Activated T-helper 2 cell treated with anti-CD3 and anti-CD28 coated beads, Interferon-gamma antibody, Interleukin-2, Interleukin-4, amounts not matched to agents 10 μg/mL and 5 μg/mL and 100 μg/mL, durations not matched to agents 14 hours and 24 hours and 36 hours (primary cell): ENCODE measurements around the gene PKNOX2. TPM values are rescaled to one million over a fixed set of nuclear protein-coding genes. Genes with fewer than 3 reads are reported as not detected.

Source experiments
- DNase-seq: peaks from one replicate; pipeline ENCODE4 v3.0.0; 2021; ENCODE audit warnings: low spot score
- H3K27ac Mint-ChIP-seq: one replicate; pipeline ENCODE4 v1.8.0; 2021; ENCODE audit warnings: mixed read lengths
- H3K27me3 Mint-ChIP-seq: one replicate; pipeline ENCODE4 v1.8.0; 2021; ENCODE audit warnings: low read depth, mixed read lengths
- H3K36me3 Mint-ChIP-seq: one replicate; pipeline ENCODE4 v1.8.0; 2021; ENCODE audit warnings: low read depth, mixed read lengths
- H3K4me1 Mint-ChIP-seq: one replicate; pipeline ENCODE4 v1.8.0; 2021; ENCODE audit warnings: low read depth, mixed read lengths
- H3K4me3 Mint-ChIP-seq: one replicate; pipeline ENCODE4 v1.8.0; 2021; ENCODE audit warnings: low read depth, mild to moderate bottlenecking, moderate library complexity, mixed read lengths
- H3K9me3 Mint-ChIP-seq: one replicate; pipeline ENCODE4 v1.8.0; 2021; ENCODE audit warnings: mixed read lengths
- intact Hi-C: fragments of 100-400 bp; cut with micrococcal nuclease; formaldehyde crosslinking; loops from one replicate; pipeline ENCODE4 v1.15.1; 2023
- total RNA-seq: library from RNA; stranded (reverse); gene quantifications from 2 replicates; pipeline ENCODE4 v1.2.3, GENCODE V29; 2022

Gene PKNOX2
- total RNA-seq, 1 donor from 2014 or later, result not detected

DNA sequence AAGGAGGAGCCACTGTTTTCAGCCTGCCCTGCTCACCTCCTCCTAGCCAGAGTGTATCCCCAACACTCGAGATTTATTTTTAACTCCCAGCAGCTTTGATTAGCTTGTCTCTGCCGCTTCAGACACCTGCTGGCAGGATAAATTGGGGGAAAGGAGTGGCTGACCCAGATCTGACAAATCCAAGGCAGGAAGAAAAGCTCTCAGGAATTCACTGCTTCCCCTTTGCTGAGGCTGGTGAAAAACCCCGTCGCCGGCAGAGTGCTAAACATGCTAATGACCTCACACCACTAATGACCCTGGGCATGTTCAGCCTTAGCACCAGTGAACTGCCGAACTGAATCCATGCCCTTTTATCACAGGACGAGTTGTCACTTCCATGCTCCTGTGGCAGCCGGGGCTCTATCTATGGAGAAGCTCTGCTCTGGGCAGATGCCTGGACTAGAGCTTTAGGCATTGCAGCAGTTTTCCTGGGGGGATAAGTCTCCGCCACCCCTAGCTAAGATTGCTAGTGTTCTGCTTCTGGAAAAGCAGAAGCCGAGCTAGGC lies 279.3 kb downstream of the PKNOX2 start:
- Mint-ChIP-seq H3K27ac (no peak overlapping the region), H3K4me3 (no peak overlapping the region), H3K4me1 (no peaks in the 10 kb centered on the region), H3K9me3 (no peaks in the 10 kb centered on the region), H3K27me3 (peaks cover 16% of the 10 kb centered on the region), H3K36me3 (no peaks in the 10 kb centered on the region)
- intact Hi-C loops, result no loop called here
- DNase-seq, result no peak

DNA sequence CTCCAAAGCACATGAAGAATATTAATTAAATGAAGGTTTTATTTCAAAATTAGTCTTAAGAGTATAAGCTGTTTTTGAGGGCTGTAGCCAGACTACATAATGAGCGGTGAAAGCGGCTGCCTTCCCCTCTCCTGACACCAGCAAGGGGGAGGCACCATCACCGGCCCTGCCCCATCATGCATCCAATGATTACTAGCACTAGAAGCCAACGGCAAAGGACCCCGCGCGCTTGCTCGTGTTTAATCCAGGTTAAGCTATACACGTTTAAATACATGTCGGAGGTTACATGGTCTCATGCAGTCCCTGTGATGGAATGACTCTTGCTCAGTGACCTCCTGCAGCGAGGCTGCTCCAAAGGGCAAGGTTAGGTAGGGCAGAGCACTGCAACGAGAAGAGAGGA lies 281.2 kb downstream of the PKNOX2 start:
- H3K4me3 Mint-ChIP-seq, result no peak overlapping the region
- peaks cover 16% of the 10 kb centered on the region for H3K27me3 Mint-ChIP-seq
- no peaks in the 10 kb centered on the region for H3K36me3 Mint-ChIP-seq
- H3K9me3 Mint-ChIP-seq, result no peaks in the 10 kb centered on the region
- no peaks in the 10 kb centered on the region for H3K4me1 Mint-ChIP-seq
- DNase-seq, result no peak
- intact Hi-C loops, result no loop called here
- H3K27ac Mint-ChIP-seq, result no peak overlapping the region

DNA sequence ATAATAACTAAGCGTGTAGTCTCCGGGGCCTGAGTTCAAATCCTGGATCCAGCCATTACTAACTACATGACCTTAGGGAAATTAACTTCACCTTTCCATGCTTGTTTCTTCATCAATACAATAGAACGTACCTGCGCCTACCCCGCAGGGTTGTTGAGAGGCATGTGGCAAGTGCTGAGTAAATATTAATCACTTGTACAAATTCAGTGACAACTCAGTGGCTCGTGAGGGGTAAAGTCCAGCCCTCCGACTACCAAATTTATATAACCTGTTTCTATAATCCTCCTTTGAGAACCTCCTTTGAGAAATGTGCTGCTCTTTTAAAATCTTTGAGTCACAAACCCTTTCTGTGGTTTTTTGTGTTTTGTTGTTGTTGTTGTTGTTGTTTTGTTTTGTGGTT lies 281.7 kb downstream of the PKNOX2 start:
- H3K27ac Mint-ChIP-seq, result no peak overlapping the region
- peaks cover 11% of the 10 kb centered on the region for H3K27me3 Mint-ChIP-seq
- H3K9me3 Mint-ChIP-seq, result no peaks in the 10 kb centered on the region
- no peak overlapping the region for H3K4me3 Mint-ChIP-seq
- DNase-seq, result no peak
- H3K4me1 Mint-ChIP-seq, result no peaks in the 10 kb centered on the region
- H3K36me3 Mint-ChIP-seq, result no peaks in the 10 kb centered on the region
- intact Hi-C loops, result no loop called here

DNA sequence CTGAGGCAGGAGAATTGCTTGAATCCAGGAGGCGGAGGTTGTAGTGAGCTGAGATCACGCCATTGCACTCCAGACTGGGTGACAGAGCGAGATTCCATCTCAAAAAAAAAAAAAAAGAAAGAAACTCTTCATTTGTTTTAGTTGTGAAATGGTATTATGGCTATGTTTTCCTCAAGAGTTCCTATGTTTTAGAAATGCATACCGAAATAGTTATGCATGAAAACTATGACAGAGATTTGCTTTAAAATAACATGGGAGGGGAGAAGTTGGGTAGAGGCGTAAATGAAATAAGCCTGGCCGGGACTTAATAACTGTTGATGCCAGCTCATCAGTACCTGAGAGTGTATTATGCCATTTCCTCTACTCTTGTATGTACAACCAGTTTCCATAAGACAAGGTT lies 283.2 kb downstream of the PKNOX2 start:
- Mint-ChIP-seq H3K27ac (no peak overlapping the region), H3K9me3 (no peaks in the 10 kb centered on the region), H3K27me3 (peaks cover 8% of the 10 kb centered on the region), H3K36me3 (no peaks in the 10 kb centered on the region), H3K4me3 (no peak overlapping the region), H3K4me1 (no peaks in the 10 kb centered on the region)
- intact Hi-C loops, result no loop called here
- DNase-seq, result no peak

DNA sequence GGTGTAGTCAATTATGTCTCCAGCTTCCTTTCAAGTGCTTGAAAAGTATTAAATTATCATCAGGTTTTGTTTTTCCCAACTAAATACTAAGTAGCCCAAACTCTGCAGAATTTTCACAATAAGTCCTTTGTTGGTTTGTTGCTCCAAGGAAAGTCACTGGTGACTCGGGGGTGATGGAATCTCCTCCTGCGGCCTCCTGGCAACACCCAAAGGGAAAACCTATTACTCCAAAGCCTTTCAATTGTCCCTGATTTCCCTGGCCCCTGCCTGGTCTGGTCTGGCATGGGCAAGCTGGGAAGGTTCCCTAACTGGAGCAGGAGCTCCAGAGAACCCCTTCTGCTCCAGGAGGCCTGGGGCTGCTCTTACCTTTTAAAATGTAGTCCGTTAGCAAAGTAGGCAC lies 283.6 kb downstream of the PKNOX2 start:
- peaks cover 8% of the 10 kb centered on the region for H3K27me3 Mint-ChIP-seq
- H3K36me3 Mint-ChIP-seq, result no peaks in the 10 kb centered on the region
- no peaks in the 10 kb centered on the region for H3K9me3 Mint-ChIP-seq
- DNase-seq, result no peak
- H3K4me3 Mint-ChIP-seq, result no peak overlapping the region
- no peak overlapping the region for H3K27ac Mint-ChIP-seq
- intact Hi-C loops, result no loop called here
- H3K4me1 Mint-ChIP-seq, result no peaks in the 10 kb centered on the region

DNA sequence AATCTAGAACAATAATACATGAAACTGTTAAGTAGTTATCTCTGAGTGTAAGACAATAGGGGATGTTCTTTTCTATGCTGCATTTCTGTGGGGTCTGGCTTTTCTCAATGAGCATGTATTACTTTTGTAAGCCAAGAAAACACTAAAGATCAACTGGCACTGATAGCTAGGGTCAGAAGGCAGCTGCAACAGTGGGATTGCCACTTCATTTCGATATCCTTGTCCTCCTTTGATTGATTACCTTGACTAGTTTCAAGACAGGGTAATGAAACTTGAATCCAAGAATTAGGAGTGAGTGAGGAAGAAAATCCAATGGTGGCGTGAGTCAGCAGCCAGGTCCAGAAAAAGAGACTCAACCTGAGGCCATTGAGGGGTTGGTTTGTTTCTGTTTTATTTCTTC lies 285.0 kb downstream of the PKNOX2 start:
- H3K36me3 Mint-ChIP-seq, result no peaks in the 10 kb centered on the region
- DNase-seq, result no peak
- no peaks in the 10 kb centered on the region for H3K9me3 Mint-ChIP-seq
- H3K4me1 Mint-ChIP-seq, result no peaks in the 10 kb centered on the region
- no peak overlapping the region for H3K4me3 Mint-ChIP-seq
- intact Hi-C loops, result no loop called here
- no peak overlapping the region for H3K27ac Mint-ChIP-seq
- peaks cover 5% of the 10 kb centered on the region for H3K27me3 Mint-ChIP-seq

DNA sequence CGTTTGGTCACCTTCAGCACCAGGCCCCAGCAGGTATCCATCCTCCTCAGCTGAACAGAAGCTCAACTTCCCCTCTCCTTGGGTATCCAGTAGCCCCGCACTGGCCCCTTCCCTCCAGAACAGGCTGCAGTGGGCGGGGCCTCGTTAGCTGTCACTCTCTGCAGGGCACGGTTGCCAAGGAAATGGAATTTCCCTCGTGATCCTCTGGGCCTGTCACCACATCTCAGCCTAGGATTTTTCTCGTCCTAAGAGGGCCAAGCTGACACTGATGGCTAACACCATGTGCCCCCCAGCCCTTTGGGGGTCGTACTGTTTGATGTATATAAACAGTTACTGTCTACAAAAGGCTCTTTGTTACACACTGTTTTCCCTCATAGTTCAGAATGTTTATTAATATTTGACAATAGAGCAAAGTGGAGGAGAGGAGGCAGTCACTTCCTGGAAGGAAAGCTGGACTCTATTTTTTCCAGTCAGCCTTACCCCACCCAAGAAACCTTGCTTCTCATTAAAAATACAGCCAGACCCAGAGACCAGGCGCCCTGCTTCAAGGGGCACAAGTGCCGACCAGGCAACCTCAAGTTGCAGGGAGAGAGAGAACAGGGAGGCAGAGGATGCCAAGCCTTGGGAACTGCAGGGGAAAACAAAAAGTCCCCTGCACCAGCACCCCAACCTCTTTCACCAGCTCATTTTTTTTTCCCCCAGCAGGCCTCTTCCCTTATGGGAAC lies 287.0 kb downstream of the PKNOX2 start:
- Mint-ChIP-seq H3K4me3 (no peak overlapping the region), H3K36me3 (no peaks in the 10 kb centered on the region), H3K9me3 (no peaks in the 10 kb centered on the region), H3K27me3 (peaks cover 5% of the 10 kb centered on the region), H3K27ac (no peak overlapping the region), H3K4me1 (no peaks in the 10 kb centered on the region)
- intact Hi-C loops, result no loop called here
- DNase-seq, result no peak

DNA sequence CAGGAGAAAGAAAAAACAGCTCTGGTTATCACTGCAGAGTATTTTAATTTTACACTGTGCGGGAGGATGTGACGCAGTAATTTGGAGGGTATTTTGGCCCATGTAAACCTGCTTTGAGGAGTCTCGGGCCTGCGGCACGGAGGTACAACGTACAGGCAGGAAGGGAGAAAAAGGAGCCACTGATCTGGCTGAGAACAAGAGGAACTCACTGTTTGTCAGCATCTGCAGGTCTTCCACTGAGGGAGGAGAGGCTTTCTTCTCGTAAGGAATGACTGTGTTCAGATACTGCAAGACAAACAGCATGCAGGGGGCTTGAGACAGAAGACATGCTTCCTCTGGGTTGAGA lies 287.5 kb downstream of the PKNOX2 start:
- Mint-ChIP-seq H3K4me1 (no peaks in the 10 kb centered on the region), H3K9me3 (no peaks in the 10 kb centered on the region), H3K4me3 (no peak overlapping the region), H3K27ac (no peak overlapping the region), H3K36me3 (no peaks in the 10 kb centered on the region), H3K27me3 (peaks cover 2% of the 10 kb centered on the region)
- intact Hi-C loops, result no loop called here
- no peak for DNase-seq

DNA sequence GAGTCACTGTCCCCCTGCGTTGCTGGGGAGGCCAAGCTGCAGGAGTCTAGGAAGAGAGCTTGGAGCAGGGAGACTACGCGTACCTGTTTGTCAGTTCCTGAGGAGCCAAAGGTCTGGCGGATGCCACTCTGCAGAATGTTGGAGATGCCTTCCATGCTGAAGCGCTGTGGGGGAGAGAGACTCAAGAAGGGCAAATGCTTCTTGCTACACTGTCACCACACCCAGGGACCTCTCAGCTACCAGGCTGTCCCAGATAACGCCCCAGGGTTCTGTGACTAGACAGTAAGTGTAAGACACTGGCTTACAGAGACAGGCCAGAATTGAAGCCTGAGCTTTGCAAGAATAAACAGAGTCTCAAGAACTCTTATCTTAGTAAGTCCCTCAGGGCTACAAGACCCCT lies 289.5 kb downstream of the PKNOX2 start:
- Mint-ChIP-seq H3K9me3 (no peaks in the 10 kb centered on the region), H3K4me3 (no peak overlapping the region), H3K36me3 (no peaks in the 10 kb centered on the region), H3K27me3 (peaks cover 1% of the 10 kb centered on the region), H3K4me1 (no peaks in the 10 kb centered on the region), H3K27ac (no peak overlapping the region)
- DNase-seq, result no peak
- intact Hi-C loops, result no loop called here

DNA sequence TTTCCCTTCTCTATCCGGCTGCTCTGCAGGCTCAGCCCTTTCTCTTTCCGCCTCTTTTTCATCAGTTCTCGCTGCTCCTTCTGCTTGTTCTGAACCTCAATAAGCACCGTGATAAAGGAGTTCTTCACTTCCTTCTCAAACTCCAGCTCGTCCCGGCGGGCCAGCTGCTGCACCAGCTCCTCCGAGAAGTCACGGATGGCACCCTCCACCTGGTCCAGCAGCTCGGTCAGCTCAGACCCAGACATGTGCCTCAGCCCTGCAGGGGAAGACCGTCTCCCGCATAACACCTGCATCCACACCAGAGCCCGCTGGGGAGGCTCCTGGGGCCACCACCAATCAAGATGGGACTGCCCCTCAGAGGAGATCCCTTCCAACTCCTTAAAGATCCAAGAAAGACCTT lies 291.3 kb downstream of the PKNOX2 start:
- H3K9me3 Mint-ChIP-seq, result no peaks in the 10 kb centered on the region
- H3K27ac Mint-ChIP-seq, result no peak overlapping the region
- intact Hi-C loops, result no loop called here
- H3K36me3 Mint-ChIP-seq, result no peaks in the 10 kb centered on the region
- H3K4me1 Mint-ChIP-seq, result no peaks in the 10 kb centered on the region
- no peak overlapping the region for H3K4me3 Mint-ChIP-seq
- DNase-seq, result no peak
- H3K27me3 Mint-ChIP-seq, result peaks cover 1% of the 10 kb centered on the region

DNA sequence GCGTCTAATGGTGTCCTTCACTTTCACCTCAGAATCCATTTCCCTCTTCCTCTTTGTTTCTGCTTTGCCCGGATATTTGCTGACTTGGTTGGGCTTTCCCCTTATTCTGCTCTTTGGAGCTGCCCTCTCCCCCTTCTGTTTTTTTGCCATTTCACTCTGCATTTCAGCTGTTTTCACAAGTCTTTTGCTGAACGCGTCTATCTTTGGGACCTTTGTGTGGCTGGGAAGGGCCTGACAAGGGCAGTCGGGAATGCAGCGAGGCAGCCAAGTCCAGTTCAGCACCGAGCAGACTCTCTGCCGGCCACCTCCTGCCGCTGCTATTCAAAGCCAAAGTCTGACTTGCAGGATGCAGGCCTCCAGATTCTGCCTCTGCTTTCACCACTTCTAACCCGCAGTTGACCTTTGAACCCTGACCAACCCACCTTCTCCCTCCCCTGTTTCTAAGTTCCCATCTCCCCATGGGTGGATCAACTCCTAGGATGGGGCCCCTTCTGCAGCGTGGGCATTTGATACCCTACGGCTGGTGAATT lies 293.3 kb downstream of the PKNOX2 start:
- Mint-ChIP-seq H3K4me1 (no peaks in the 10 kb centered on the region), H3K27me3 (peaks cover 3% of the 10 kb centered on the region), H3K36me3 (no peaks in the 10 kb centered on the region), H3K9me3 (no peaks in the 10 kb centered on the region), H3K4me3 (no peak overlapping the region), H3K27ac (no peak overlapping the region)
- intact Hi-C loops, result no loop called here
- DNase-seq, result no peak

DNA sequence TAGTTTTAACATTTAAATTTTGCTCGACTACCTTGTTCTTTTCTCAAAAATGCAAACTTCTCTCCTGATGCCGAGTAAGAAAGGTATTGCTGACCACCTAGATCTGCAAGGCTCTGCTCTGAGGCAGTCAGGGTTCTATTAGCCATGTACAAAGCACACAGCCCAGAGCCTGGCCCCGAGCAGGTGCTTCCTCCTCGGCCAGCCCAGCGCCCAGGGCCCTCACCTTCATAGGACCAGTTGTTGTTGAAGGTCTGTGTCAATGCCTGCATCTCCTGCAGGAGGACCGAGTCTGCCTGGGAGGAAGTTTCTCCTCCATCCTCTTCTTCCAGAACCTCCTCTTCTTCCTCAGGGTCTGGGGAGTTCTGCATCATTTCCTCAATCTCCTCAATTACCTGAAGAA lies 295.7 kb downstream of the PKNOX2 start:
- Mint-ChIP-seq H3K4me3 (no peak overlapping the region), H3K9me3 (no peaks in the 10 kb centered on the region), H3K4me1 (no peaks in the 10 kb centered on the region), H3K36me3 (no peaks in the 10 kb centered on the region), H3K27me3 (peaks cover 9% of the 10 kb centered on the region), H3K27ac (no peak overlapping the region)
- no peak for DNase-seq
- intact Hi-C loops, result no loop called here

DNA sequence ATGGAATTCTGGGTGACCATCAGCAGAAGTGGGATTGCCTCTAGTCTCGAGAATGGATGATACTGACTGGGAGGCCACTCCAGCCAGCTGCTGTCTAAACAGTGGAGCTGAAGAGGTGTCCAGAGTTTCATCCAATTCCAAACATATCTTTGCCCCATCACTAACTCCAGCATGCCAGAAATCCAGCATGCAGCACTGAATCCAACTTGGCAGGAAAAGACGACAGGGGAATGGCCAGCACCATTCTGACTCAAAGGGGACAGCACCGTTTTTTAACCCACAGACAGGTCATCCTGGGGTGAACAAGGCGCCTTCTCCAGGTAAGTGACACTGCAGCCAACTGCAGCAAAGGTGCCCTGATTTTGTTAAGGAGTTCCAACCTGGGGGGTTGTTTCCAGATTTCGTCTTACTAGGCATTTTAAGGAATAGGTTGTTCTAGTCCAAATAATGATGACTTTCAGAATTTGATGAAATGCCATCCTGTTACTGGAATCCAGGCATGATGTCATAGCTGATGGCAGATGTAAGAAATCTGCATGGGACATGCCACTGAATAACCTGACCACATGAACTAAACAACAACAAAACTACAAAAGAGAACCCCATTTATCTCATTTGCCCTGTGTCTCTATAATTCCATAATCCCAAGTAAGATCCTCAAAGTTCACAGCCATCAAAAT lies 299.2 kb downstream of the PKNOX2 start:
- no peaks in the 10 kb centered on the region for H3K36me3 Mint-ChIP-seq
- H3K27me3 Mint-ChIP-seq, result peaks cover 15% of the 10 kb centered on the region
- intact Hi-C loops, result no loop called here
- DNase-seq, result no peak
- H3K4me3 Mint-ChIP-seq, result no peak overlapping the region
- H3K9me3 Mint-ChIP-seq, result no peaks in the 10 kb centered on the region
- H3K4me1 Mint-ChIP-seq, result no peaks in the 10 kb centered on the region
- H3K27ac Mint-ChIP-seq, result no peak overlapping the region
